ENCODE data around the gene MED12L.

Gene MED12L

DNA sequence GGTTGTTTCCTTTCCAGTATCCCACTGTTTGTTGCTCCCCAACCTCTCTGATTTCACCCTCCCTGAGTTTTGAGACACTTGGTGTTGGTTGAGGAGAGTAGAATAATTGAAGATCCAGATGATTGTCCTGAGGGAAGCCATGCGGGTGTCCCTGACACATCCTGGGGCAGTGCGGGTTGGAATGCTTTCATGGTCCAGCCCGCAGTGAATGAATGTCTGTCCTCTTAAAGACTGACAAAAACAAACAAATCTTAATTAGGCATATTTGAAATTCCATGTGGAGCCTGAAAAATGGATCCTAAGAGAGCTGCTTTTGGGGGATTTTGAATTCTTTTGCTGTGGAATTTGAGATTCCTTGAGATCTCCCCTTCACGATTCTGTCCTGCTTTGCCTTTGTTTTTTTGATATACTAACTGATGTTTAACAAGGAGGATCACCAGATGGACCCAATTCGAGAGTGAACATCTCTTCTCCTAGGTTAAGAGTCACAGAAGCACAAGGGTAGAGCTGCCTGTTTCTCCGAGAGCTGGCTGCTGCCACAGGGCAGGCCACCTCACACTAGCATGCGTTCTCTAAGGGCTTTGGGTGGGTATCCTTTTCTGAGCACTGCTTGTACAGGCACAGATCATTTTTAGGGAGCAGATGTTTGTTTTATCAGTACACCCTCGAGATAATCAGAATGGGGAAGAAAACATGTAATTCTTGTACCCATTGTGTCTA lies 70.1 kb downstream of the MED12L start:
- no peaks in the 10 kb centered on the region for H3K4me1 ChIP-seq (ENCODE audit: insufficient read depth, low read length, poor library complexity, severe bottlenecking)
- TF ChIP-seq, protein P1, sequence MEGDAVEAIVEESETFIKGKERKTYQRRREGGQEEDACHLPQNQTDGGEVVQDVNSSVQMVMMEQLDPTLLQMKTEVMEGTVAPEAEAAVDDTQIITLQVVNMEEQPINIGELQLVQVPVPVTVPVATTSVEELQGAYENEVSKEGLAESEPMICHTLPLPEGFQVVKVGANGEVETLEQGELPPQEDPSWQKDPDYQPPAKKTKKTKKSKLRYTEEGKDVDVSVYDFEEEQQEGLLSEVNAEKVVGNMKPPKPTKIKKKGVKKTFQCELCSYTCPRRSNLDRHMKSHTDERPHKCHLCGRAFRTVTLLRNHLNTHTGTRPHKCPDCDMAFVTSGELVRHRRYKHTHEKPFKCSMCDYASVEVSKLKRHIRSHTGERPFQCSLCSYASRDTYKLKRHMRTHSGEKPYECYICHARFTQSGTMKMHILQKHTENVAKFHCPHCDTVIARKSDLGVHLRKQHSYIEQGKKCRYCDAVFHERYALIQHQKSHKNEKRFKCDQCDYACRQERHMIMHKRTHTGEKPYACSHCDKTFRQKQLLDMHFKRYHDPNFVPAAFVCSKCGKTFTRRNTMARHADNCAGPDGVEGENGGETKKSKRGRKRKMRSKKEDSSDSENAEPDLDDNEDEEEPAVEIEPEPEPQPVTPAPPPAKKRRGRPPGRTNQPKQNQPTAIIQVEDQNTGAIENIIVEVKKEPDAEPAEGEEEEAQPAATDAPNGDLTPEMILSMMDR (conservative IDR thresholded peaks at IDR 0.05; ENCODE audit: low read length) = no peak
- TF ChIP-seq EZH2phosphoT487 (IDR thresholded peaks at IDR 0.05; ENCODE audit: borderline replicate concordance) = no peak
- no peak overlapping the region for H3K4me2 ChIP-seq (ENCODE audit: low read depth, low read length, poor library complexity, severe bottlenecking)
- H3K27me3 ChIP-seq (ENCODE audit: insufficient read depth, low read length, poor library complexity, severe bottlenecking) = no peaks in the 10 kb centered on the region
- no peaks in the 10 kb centered on the region for H3F3A ChIP-seq (ENCODE audit: low read depth)
- H3K9me2 ChIP-seq (replicated peaks; ENCODE audit: low read depth, low read length) = no peaks in the 10 kb centered on the region
- peaks cover 80% of the 10 kb centered on the region for H3K36me3 ChIP-seq (ENCODE audit: insufficient read depth, low read length)
- no peak overlapping the region for H3K9ac ChIP-seq (ENCODE audit: low read depth, low read length, poor library complexity, severe bottlenecking)
- peaks cover 4% of the 10 kb centered on the region for H4K20me1 ChIP-seq (ENCODE audit: insufficient read depth, low read length, poor library complexity, severe bottlenecking)
- H3K79me2 ChIP-seq (ENCODE audit: insufficient read depth, low read length) = peaks cover 21% of the 10 kb centered on the region; the same call in 1 of the 2 replicates
- no peaks in the 10 kb centered on the region for H3K9me3 ChIP-seq (ENCODE audit: insufficient read depth, low read depth, low read length)
- no peak overlapping the region for H2AFZ ChIP-seq (ENCODE audit: low read length)
- H3K4me3 ChIP-seq (ENCODE audit: low read length, poor library complexity, severe bottlenecking) = no peak overlapping the region

DNA sequence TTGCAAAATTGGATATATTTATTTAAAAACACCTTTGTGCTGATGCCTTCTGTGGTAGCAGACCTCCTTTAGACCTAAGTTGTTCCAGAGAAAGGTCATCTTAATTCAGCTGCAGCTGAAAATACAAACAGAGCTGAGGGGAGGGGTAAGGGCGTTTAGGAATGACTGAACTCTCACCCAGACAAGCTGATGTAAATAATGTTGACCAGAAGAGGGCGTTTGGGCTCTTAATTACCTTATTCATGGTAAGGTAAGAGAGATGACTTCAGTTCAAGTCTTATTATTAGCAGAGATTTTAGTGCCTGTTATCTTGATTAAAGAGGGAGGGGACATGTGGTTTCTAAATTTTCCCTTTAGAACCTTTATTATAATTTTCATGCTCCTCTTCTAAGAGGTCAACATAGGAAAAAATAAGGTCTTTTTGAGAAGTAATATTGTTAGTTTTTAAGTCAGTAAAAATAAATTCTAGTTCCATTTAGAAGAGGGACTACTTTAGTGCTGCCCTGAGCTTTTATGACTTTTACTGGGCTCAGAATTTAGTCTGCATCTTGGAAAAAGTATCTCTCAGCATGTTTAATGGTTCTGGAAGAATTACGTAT lies 71.3 kb downstream of the MED12L start:
- H3K4me3 ChIP-seq (ENCODE audit: low read length, poor library complexity, severe bottlenecking) = no peak overlapping the region
- no peaks in the 10 kb centered on the region for H3K4me1 ChIP-seq (ENCODE audit: insufficient read depth, low read length, poor library complexity, severe bottlenecking)
- no peaks in the 10 kb centered on the region for H3K9me2 ChIP-seq (replicated peaks; ENCODE audit: low read depth, low read length)
- peaks cover 15% of the 10 kb centered on the region; the same call in 1 of the 2 replicates for H3K79me2 ChIP-seq (ENCODE audit: insufficient read depth, low read length)
- H4K20me1 ChIP-seq (ENCODE audit: insufficient read depth, low read length, poor library complexity, severe bottlenecking) = peaks cover 4% of the 10 kb centered on the region
- no peak overlapping the region for H2AFZ ChIP-seq (ENCODE audit: low read length)
- H3K27me3 ChIP-seq (ENCODE audit: insufficient read depth, low read length, poor library complexity, severe bottlenecking) = no peaks in the 10 kb centered on the region
- H3K36me3 ChIP-seq (ENCODE audit: insufficient read depth, low read length) = peaks cover 84% of the 10 kb centered on the region
- TF ChIP-seq, protein P1 (conservative IDR thresholded peaks at IDR 0.05; ENCODE audit: low read length) = peak; percentile 76
- no peak for TF ChIP-seq EZH2phosphoT487 (IDR thresholded peaks at IDR 0.05; ENCODE audit: borderline replicate concordance)
- no peaks in the 10 kb centered on the region for H3F3A ChIP-seq (ENCODE audit: low read depth)
- no peaks in the 10 kb centered on the region for H3K9me3 ChIP-seq (ENCODE audit: insufficient read depth, low read depth, low read length)
- no peak overlapping the region for H3K4me2 ChIP-seq (ENCODE audit: low read depth, low read length, poor library complexity, severe bottlenecking)
- no peak overlapping the region for H3K9ac ChIP-seq (ENCODE audit: low read depth, low read length, poor library complexity, severe bottlenecking)

DNA sequence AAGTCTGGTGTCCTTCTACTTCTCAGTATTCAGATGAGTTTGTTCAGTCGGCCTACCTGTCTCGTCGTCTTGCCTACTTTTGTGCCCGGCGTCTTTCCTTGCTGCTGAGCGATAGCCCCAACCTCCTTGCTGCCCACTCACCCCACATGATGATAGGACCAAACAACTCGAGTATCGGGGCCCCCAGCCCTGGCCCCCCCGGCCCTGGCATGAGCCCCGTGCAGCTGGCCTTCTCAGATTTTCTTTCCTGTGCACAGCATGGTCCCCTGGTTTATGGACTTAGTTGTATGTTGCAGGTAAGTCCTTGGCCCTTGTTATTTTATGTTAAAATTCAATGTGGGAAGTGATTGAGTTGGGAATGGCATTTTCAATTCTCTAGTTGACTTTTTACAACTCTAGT lies 74.3 kb downstream of the MED12L start:
- Histone ChIP-seq H3K79me2 (ENCODE audit: insufficient read depth, low read length) (0 out of 2 replicates have a peak, but pooled peaks cover 4% of the 10 kb centered on the region), H3K27me3 (ENCODE audit: insufficient read depth, low read length, poor library complexity, severe bottlenecking) (no peaks in the 10 kb centered on the region), H3K4me3 (ENCODE audit: low read length, poor library complexity, severe bottlenecking) (no peak overlapping the region), H2AFZ (ENCODE audit: low read length) (no peak overlapping the region), H3K9ac (ENCODE audit: low read depth, low read length, poor library complexity, severe bottlenecking) (no peak overlapping the region), H3K4me1 (ENCODE audit: insufficient read depth, low read length, poor library complexity, severe bottlenecking) (no peaks in the 10 kb centered on the region), H3K9me3 (ENCODE audit: insufficient read depth, low read depth, low read length) (no peaks in the 10 kb centered on the region), H3F3A (ENCODE audit: low read depth) (no peaks in the 10 kb centered on the region), H3K4me2 (ENCODE audit: low read depth, low read length, poor library complexity, severe bottlenecking) (no peak overlapping the region), H4K20me1 (ENCODE audit: insufficient read depth, low read length, poor library complexity, severe bottlenecking) (peaks cover 4% of the 10 kb centered on the region), H3K36me3 (ENCODE audit: insufficient read depth, low read length) (peaks cover 86% of the 10 kb centered on the region), H3K9me2 (replicated peaks; ENCODE audit: low read depth, low read length) (no peaks in the 10 kb centered on the region)
- TF ChIP-seq, protein P1 (conservative IDR thresholded peaks at IDR 0.05; ENCODE audit: low read length) = no peak
- no peak for TF ChIP-seq EZH2phosphoT487 (IDR thresholded peaks at IDR 0.05; ENCODE audit: borderline replicate concordance)

Measured in Loucy (cell line).